HG03469 (cell line): Measurements from ENCODE around the gene SORBS2.
A peak's percentile ranks its signal among the peaks of the same experiment; 100 is the strongest.

Experiments
- ATAC-seq: cut with Tn5 transposase; IDR thresholded peaks from one replicate; pipeline ENCODE4 v1.9.1; 2021; ENCODE audit warnings: mild to moderate bottlenecking, moderate library complexity, moderate number of reproducible peaks; ENCODE audit not compliant: unreplicated experiment

Gene SORBS2

DNA sequence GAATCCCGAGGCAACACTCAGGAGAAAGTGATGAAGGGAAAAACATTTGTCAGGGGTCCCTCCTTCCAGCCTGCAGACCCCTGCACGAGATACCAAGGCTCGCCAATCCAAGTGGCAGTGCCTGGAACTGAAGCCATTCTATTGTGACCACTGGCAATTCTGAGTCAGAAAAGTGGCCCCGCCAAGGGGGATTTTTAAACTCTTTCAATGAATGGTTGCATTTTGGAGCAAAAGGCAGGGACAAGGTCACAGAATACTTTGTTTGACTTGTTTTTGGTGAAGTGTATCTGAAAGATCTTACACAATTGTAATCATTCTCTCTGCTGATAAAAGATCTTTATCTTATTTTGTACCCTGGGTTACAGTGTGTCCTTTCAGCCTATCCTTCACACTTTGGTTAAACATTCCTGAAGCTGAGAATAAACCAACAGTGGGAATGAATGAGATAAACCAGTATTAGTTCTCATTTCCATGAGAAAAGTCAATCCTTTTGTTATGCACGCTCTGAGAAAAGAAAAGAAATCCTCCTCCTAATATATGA is 160.8 kb downstream of the SORBS2 start:
- no peak for ATAC-seq

GRCh38 chr4:185648631-185649030 is 163.4 kb downstream of the SORBS2 start:
- ATAC-seq, result no peak

DNA sequence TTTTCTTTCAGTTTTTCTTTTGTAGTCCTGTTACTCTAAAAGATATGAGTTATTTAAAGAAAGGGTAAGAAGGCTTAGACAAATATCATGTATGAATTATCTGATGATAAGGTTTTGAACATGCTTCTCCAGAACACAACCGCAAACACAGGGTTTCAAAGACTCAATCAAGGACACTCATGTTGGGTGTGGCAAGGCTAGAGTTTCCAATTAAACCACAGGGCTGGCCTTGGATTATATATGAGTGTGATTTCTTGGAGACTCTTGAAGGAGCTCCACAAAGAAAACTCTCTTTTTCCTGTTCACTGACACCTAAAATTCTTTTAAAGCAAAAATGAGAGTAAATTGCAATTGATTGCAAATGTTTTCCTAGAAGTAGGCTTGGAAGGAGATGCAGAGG is 166.6 kb downstream of the SORBS2 start:
- no peak for ATAC-seq

- ATAC-seq, result no peak
These were observed 167.6 kb downstream of the SORBS2 start for GRCh38 chr4:185644408-185644807.

- ATAC-seq, result no peak
These were observed 169.1 kb downstream of the SORBS2 start for GRCh38 chr4:185642907-185643306.

- ATAC-seq, result peak; percentile 52
These were observed 171.0 kb downstream of the SORBS2 start for GRCh38 chr4:185640811-185641675.

GRCh38 chr4:185638548-185639301 is 173.3 kb downstream of the SORBS2 start:
- no peak for ATAC-seq

DNA sequence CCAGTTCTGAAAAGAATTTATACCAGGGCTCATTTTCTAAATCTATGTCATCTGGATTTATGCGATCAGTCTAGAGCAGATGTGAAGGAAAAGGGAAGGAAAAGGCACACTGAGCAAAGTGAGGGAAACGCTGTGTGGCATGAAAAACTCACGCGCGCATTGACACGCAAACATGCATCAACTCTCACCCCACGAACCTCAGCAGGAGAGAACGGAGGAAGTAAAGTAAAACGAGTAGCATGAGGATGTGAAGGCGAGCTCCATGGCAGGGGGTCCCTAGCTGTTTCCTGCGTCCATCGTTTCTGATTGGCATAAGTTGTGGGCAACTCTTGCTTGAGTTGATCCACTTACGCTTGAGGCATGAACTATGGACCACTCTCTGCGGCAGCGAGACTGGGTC is 173.9 kb downstream of the SORBS2 start:
- ATAC-seq, result no peak

GRCh38 chr4:185637163-185637875 is 174.7 kb downstream of the SORBS2 start:
- no peak for ATAC-seq

- ATAC-seq, result no peak
These were observed 177.8 kb downstream of the SORBS2 start for GRCh38 chr4:185634066-185634652.

DNA sequence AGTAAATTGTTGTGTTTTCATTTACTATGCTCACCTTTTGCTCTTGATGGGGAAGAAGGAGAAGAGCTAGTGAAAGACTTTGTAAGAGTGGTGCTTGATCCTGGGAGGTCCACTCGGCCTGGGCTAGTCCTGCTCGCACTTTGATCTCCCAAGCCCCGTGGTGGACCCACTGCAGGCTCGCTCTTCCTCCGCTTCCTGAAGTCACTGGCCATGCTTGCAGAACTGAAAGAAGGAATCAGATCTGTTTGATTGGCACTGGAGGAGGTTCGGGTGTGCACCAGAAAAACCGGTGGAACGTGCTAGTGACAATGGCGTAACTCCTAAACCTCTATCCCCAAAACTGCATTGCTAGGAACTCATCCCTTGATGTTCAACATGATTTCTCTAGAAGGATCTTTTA is 185.2 kb downstream of the SORBS2 start:
- no peak for ATAC-seq

DNA sequence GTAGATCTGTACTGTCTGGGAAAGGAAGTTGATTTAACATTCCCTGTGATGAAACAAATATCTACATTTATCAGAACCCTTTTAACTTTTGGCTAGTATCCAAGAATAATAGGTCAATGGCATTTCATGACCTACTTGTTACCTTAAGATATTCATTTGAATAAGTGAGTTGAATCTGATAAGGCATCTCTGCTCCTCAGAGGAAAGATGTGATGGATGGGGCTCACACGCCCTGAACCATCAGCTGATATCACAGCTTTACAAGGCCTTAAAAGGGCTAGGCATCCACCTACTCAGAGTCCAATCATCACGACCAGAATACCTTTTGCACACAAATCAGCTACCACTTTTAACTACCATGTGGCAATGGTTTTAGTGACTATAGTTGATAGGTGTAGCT is 186.5 kb downstream of the SORBS2 start:
- no peak for ATAC-seq

DNA sequence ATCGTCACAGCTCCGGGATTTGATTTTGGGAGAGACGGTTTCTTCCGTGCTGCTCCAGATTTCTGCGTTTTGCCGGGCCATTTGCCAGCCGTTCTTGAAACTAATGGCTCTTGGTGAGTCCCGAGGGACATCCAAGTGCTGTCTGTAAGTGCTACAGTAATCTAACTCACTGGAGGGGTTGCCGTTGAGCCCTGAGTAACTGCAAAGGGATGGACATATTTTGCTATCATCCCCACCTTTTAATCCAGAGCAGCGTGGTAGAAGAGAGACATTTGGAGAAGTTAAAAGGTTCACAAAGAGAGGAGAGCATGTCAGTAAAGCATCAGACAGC is 187.8 kb downstream of the SORBS2 start:
- ATAC-seq, result no peak

GRCh38 chr4:185623444-185624258 is 188.3 kb downstream of the SORBS2 start:
- ATAC-seq, result no peak

GRCh38 chr4:185608185-185608584 is 203.8 kb downstream of the SORBS2 start:
- no peak for ATAC-seq

GRCh38 chr4:185602397-185602796 is 209.6 kb downstream of the SORBS2 start:
- ATAC-seq, result no peak

- ATAC-seq, result no peak
These were observed 211.1 kb downstream of the SORBS2 start for GRCh38 chr4:185600801-185601434.

- no peak for ATAC-seq
These were observed 212.3 kb downstream of the SORBS2 start for GRCh38 chr4:185599553-185600243.
